ENCODE measurements around the gene VILL. TPM values are rescaled to one million over a fixed set of nuclear protein-coding genes. Genes with fewer than 3 reads are reported as not detected.

Gene VILL
- polyA plus RNA-seq, 1 donor from 2014 or later: not detected

GRCh38 chr3:37955918-37956707, 34.5 kb upstream of the VILL start:
- no peak overlapping the region for H3K4me2 ChIP-seq (ENCODE audit: low read length)
- TF ChIP-seq, protein P1, sequence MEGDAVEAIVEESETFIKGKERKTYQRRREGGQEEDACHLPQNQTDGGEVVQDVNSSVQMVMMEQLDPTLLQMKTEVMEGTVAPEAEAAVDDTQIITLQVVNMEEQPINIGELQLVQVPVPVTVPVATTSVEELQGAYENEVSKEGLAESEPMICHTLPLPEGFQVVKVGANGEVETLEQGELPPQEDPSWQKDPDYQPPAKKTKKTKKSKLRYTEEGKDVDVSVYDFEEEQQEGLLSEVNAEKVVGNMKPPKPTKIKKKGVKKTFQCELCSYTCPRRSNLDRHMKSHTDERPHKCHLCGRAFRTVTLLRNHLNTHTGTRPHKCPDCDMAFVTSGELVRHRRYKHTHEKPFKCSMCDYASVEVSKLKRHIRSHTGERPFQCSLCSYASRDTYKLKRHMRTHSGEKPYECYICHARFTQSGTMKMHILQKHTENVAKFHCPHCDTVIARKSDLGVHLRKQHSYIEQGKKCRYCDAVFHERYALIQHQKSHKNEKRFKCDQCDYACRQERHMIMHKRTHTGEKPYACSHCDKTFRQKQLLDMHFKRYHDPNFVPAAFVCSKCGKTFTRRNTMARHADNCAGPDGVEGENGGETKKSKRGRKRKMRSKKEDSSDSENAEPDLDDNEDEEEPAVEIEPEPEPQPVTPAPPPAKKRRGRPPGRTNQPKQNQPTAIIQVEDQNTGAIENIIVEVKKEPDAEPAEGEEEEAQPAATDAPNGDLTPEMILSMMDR (IDR thresholded peaks at IDR 0.05; ENCODE audit: poor library complexity, severe bottlenecking): no peak
- TF ChIP-seq EP300 (conservative IDR thresholded peaks at IDR 0.05; ENCODE audit: poor library complexity, severe bottlenecking): no peak
- no peak for TF ChIP-seq POLR2AphosphoS5 (IDR thresholded peaks at IDR 0.05)
- TF ChIP-seq EZH2 (IDR thresholded peaks at IDR 0.05; ENCODE audit: borderline replicate concordance, insufficient read depth, low read length, poor library complexity, severe bottlenecking): no peak
- TF ChIP-seq MXI1 (conservative IDR thresholded peaks at IDR 0.05; ENCODE audit: poor library complexity, severe bottlenecking): no peak
- no peak for TF ChIP-seq RAD21 (conservative IDR thresholded peaks at IDR 0.05)
- TF ChIP-seq, protein P2, sequence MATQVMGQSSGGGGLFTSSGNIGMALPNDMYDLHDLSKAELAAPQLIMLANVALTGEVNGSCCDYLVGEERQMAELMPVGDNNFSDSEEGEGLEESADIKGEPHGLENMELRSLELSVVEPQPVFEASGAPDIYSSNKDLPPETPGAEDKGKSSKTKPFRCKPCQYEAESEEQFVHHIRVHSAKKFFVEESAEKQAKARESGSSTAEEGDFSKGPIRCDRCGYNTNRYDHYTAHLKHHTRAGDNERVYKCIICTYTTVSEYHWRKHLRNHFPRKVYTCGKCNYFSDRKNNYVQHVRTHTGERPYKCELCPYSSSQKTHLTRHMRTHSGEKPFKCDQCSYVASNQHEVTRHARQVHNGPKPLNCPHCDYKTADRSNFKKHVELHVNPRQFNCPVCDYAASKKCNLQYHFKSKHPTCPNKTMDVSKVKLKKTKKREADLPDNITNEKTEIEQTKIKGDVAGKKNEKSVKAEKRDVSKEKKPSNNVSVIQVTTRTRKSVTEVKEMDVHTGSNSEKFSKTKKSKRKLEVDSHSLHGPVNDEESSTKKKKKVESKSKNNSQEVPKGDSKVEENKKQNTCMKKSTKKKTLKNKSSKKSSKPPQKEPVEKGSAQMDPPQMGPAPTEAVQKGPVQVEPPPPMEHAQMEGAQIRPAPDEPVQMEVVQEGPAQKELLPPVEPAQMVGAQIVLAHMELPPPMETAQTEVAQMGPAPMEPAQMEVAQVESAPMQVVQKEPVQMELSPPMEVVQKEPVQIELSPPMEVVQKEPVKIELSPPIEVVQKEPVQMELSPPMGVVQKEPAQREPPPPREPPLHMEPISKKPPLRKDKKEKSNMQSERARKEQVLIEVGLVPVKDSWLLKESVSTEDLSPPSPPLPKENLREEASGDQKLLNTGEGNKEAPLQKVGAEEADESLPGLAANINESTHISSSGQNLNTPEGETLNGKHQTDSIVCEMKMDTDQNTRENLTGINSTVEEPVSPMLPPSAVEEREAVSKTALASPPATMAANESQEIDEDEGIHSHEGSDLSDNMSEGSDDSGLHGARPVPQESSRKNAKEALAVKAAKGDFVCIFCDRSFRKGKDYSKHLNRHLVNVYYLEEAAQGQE (IDR thresholded peaks at IDR 0.05; ENCODE audit: borderline replicate concordance): no peak
- no peak for TF ChIP-seq TAF1 (IDR thresholded peaks at IDR 0.05; ENCODE audit: low read depth)
- no peak for TF ChIP-seq SMC3 (conservative IDR thresholded peaks at IDR 0.05; ENCODE audit: poor library complexity)
- H2AFZ ChIP-seq (ENCODE audit: low read depth, low read length): no peak overlapping the region
- H3F3A ChIP-seq (ENCODE audit: insufficient read depth, low read length, poor library complexity, severe bottlenecking): no peaks in the 10 kb centered on the region
- H3K9ac ChIP-seq (ENCODE audit: low read length): no peak overlapping the region
- H3K27me3 ChIP-seq (ENCODE audit: insufficient read depth, low read depth, low read length): no peaks in the 10 kb centered on the region
- no peaks in the 10 kb centered on the region for H3K9me2 ChIP-seq (ENCODE audit: insufficient read depth, low read length)
- H3K27ac ChIP-seq (ENCODE audit: low read length): no peak overlapping the region
- no peaks in the 10 kb centered on the region for H4K20me1 ChIP-seq (ENCODE audit: insufficient read depth)
- H3K36me3 ChIP-seq (ENCODE audit: insufficient read depth, low read length): no peaks in the 10 kb centered on the region
- no peak overlapping the region for H3K4me3 ChIP-seq (ENCODE audit: low read length)
- H3K79me2 ChIP-seq (replicated peaks; ENCODE audit: insufficient read depth, low read length): no peaks in the 10 kb centered on the region
- no peaks in the 10 kb centered on the region for H3K9me3 ChIP-seq (ENCODE audit: low read length)

DNA sequence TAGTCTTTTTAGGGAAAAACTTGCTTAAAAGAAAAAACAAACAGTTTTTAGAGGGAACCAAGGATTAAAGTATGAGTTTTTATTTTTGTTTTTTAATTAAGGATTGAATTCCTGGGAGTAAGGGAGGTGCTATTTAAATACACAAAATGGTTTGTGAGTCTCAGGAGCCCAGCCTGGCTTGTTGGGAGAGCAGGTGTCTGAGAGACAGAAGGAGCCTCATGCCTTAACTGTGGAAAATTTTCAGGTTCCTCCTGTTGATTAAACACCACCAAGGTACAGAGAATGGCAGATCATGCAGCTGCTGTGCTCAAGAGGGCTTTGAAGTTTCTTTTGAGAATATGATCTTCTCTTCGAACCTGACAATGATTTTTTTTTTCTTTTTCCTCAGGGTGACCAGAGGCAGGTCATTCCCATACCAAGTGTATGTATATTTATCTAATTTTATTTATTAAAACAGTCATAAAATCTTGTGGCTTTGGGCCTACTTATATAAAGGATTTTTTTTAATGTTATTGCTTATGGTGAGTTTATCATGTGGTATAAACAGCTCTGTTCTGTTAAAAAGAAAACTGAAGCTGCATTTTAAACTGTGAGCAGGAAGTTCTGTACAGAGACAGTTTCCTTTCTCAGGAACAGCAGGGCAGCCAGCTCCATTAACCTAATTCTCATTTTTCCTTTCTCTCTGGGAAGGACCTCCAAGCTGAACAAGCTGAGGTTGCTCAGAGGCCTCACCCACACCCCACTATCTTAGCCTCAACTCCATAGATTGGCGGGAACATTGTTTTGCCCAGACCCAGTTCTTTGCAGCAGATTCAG, 33.7 kb upstream of the VILL start:
- Histone ChIP-seq H3K9ac (ENCODE audit: low read length) (no peak overlapping the region), H3K9me2 (ENCODE audit: insufficient read depth, low read length) (no peaks in the 10 kb centered on the region), H3K36me3 (ENCODE audit: insufficient read depth, low read length) (no peaks in the 10 kb centered on the region), H4K20me1 (ENCODE audit: insufficient read depth) (no peaks in the 10 kb centered on the region), H3F3A (ENCODE audit: insufficient read depth, low read length, poor library complexity, severe bottlenecking) (no peaks in the 10 kb centered on the region), H3K27ac (ENCODE audit: low read length) (no peak overlapping the region), H3K4me3 (ENCODE audit: low read length) (no peak overlapping the region), H3K27me3 (ENCODE audit: insufficient read depth, low read depth, low read length) (no peaks in the 10 kb centered on the region), H3K9me3 (ENCODE audit: low read length) (no peaks in the 10 kb centered on the region), H3K4me2 (ENCODE audit: low read length) (no peak overlapping the region), H3K79me2 (replicated peaks; ENCODE audit: insufficient read depth, low read length) (no peaks in the 10 kb centered on the region), H2AFZ (ENCODE audit: low read depth, low read length) (no peak overlapping the region)
- TF ChIP-seq, protein P1 (IDR thresholded peaks at IDR 0.05; ENCODE audit: poor library complexity, severe bottlenecking): no peak
- no peak for TF ChIP-seq SMC3 (conservative IDR thresholded peaks at IDR 0.05; ENCODE audit: poor library complexity)
- TF ChIP-seq, protein P2 (IDR thresholded peaks at IDR 0.05; ENCODE audit: borderline replicate concordance): no peak
- TF ChIP-seq POLR2AphosphoS5 (IDR thresholded peaks at IDR 0.05): no peak
- no peak for TF ChIP-seq EZH2 (IDR thresholded peaks at IDR 0.05; ENCODE audit: borderline replicate concordance, insufficient read depth, low read length, poor library complexity, severe bottlenecking)
- no peak for TF ChIP-seq MXI1 (conservative IDR thresholded peaks at IDR 0.05; ENCODE audit: poor library complexity, severe bottlenecking)
- TF ChIP-seq TAF1 (IDR thresholded peaks at IDR 0.05; ENCODE audit: low read depth): no peak
- TF ChIP-seq RAD21 (conservative IDR thresholded peaks at IDR 0.05): no peak
- TF ChIP-seq EP300 (conservative IDR thresholded peaks at IDR 0.05; ENCODE audit: poor library complexity, severe bottlenecking): no peak
